Stomach (tissue), 9 donors: Measurements from ENCODE around the gene BCAS3. TPM values are rescaled to one million over a fixed set of nuclear protein-coding genes. Genes with fewer than 3 reads are reported as not detected.
A peak's percentile ranks its signal among the peaks of the same experiment; 100 is the strongest.

Source experiments
- DNase-seq, 2 donors: peaks; one replicate each; pipeline versions ENCODE4 v3.0.0 to v3.0.0-alpha.2; 2013 to 2019
- H3K27ac ChIP-seq, 5 donors: fragments of 200-600 bp in 4 of 5; sonication (generic) in 4 of 5; one replicate each; pipeline ENCODE4 v1.5.1; 2013 to 2019; ENCODE audit warnings: mild to moderate bottlenecking in 1 of 5, moderate library complexity in 1 of 5
- H3K27me3 ChIP-seq, 3 donors: fragments of 200-600 bp; sonication (generic); one replicate each; pipeline ENCODE4 v1.5.1; 2017 to 2019; ENCODE audit warnings: mixed run types in 1 of 3
- H3K36me3 ChIP-seq, 4 donors: fragments of 200-600 bp; sonication (generic); 1 replicate in 3 of 4; 2 replicates in 1 of 4; pipeline ENCODE4 v1.5.1; 2016 to 2019
- H3K4me1 ChIP-seq, 4 donors: fragments of 200-600 bp; sonication (generic); one replicate each; pipeline ENCODE4 v1.5.1; 2016 to 2019
- H3K4me3 ChIP-seq, 4 donors: fragments of 200-600 bp; sonication (generic) in 3 of 4; one replicate each; pipeline ENCODE4 v1.5.1; 2016 to 2019; ENCODE audit warnings: mild to moderate bottlenecking in 1 of 4
- H3K9me3 ChIP-seq, 4 donors: fragments of 200-600 bp; sonication (generic); one replicate each; pipeline ENCODE4 v1.5.1; 2016 to 2019
- CTCF ChIP-seq, 7 experiments: fragments of 450-650 bp in 4 of 7; fragments of 200-600 bp in 3 of 7; sonication (generic) in 3 of 7; IDR thresholded peaks; one replicate each; pipeline ENCODE4 v1.5.1; 2016 to 2019; ENCODE audit warnings: antibody characterized with exemption in 7 of 7, control low read depth in 2 of 7, mild to moderate bottlenecking in 1 of 7
- EP300 ChIP-seq: sonication (generic); formaldehyde crosslinking; IDR thresholded peaks from one replicate; pipeline ENCODE4 v1.6.1; 2017; ENCODE audit warnings: antibody characterized with exemption
- POLR2A ChIP-seq, 4 donors: fragments of 450-650 bp; IDR thresholded peaks; one replicate each; pipeline ENCODE4 v1.6.1; 2016; ENCODE audit warnings: antibody characterized with exemption in 4 of 4, control low read depth in 2 of 4, mild to moderate bottlenecking in 1 of 4, moderate library complexity in 1 of 4
- POLR2AphosphoS5 ChIP-seq, 3 donors: sonication (generic); formaldehyde crosslinking; IDR thresholded peaks; one replicate each; pipeline ENCODE4 v1.6.1; 2016; ENCODE audit warnings: antibody characterized with exemption in 3 of 3
- WGBS, 5 donors: extraction: QIAGEN DNeasy Blood & Tissue Kit in 3 of 5; methylation state at CpG; one replicate each; pipeline versions ENCODE4 v1.1.5 to v1.1.7; 2013 to 2018; 5-methylcytosine and 5-hydroxymethylcytosine counted together
- intact Hi-C: fragments of 100-400 bp; cut with DNase I; formaldehyde crosslinking; loops from one replicate; pipeline ENCODE4 v1.15.1; 2023; ENCODE audit warnings: low total_unique reads
- polyA plus RNA-seq, 3 donors: library from polyadenylated mRNA; stranded (reverse); fragments of 200-250 nt; gene quantifications; one replicate each; pipeline ENCODE4 v1.2.3, GENCODE V29; 2013
- total RNA-seq, 5 donors: library from RNA; depleted of rRNA; stranded (reverse); fragments of >200 nt; gene quantifications; one replicate each; pipeline versions ENCODE4 v1.1.0 to v1.2.3, GENCODE V29; 2014 to 2016
- donor health status: healthy with polysubstance abuse.
- donor health status: Bipolar disorder and iron deficiency.
- donor health status: healthy.

BCAS3 gene
- total and polyA plus RNA-seq, 8 donors = 4.9 to 150 (median 25.3) TPM

GRCh38 chr17:61416540-61417363, 739.1 kb downstream of the BCAS3 start:
- intact Hi-C loops = loop anchor here (10.0 kb wide), 1 partner anchor 418 kb away; no protein-coding TSS in a partner anchor
- H3K27me3 ChIP-seq = peaks cover 0 to 69% (median 20%) of the 10 kb centered on the region in 3 donors
- peak; percentile 74 to 93 for DNase-seq
- no peaks in the 10 kb centered on the region for H3K36me3 ChIP-seq
- TF ChIP-seq EP300 = no peak
- peak in 1 of 3 donors; percentile 54 for TF ChIP-seq POLR2AphosphoS5 (IDR thresholded peaks at IDR 0.05)
- no peak for TF ChIP-seq POLR2A (IDR thresholded peaks at IDR 0.05)
- TF ChIP-seq CTCF (IDR thresholded peaks at IDR 0.05) = peak in 5 of 7 experiments; percentile 24 to 95 (median 89)
- WGBS, 5 donors = 18 to 58% (median 22%) methylated on average over 7 to 43 of the region's 43 CpGs
- peak overlapping the region in 4 of 5 donors; percentile 25 to 68 (median 54) for H3K27ac ChIP-seq
- no peaks in the 10 kb centered on the region for H3K9me3 ChIP-seq
- peaks cover 12 to 41% (median 30%) of the 10 kb centered on the region in 4 donors for H3K4me1 ChIP-seq
- H3K4me3 ChIP-seq = peak overlapping the region in 3 of 4 donors; percentile 15 to 23 (median 19)

GRCh38 chr17:61418449-61418848, 740.8 kb downstream of the BCAS3 start:
- H3K36me3 ChIP-seq = no peaks in the 10 kb centered on the region
- no peak for TF ChIP-seq POLR2AphosphoS5 (IDR thresholded peaks at IDR 0.05)
- peaks cover 11 to 24% (median 15%) of the 10 kb centered on the region in 4 donors for H3K4me1 ChIP-seq
- no peak for DNase-seq
- no peaks in the 10 kb centered on the region for H3K9me3 ChIP-seq
- WGBS, 5 donors = 79 to 94% (median 89%) methylated on average over 2 of the region's 2 CpGs
- intact Hi-C loops = loop anchor here (10.0 kb wide), 1 partner anchor 416 kb away; no protein-coding TSS in a partner anchor
- H3K27ac ChIP-seq = no peak overlapping the region
- peaks cover 0 to 67% (median 23%) of the 10 kb centered on the region in 3 donors for H3K27me3 ChIP-seq
- H3K4me3 ChIP-seq = no peak overlapping the region

GRCh38 chr17:61419496-61420046, 741.9 kb downstream of the BCAS3 start:
- TF ChIP-seq POLR2A (IDR thresholded peaks at IDR 0.05) = no peak
- TF ChIP-seq CTCF (IDR thresholded peaks at IDR 0.05) = no peak
- TF ChIP-seq POLR2AphosphoS5 (IDR thresholded peaks at IDR 0.05) = no peak
- TF ChIP-seq EP300 = no peak
- Histone ChIP-seq H3K27me3 (peaks cover 0 to 67% (median 34%) of the 10 kb centered on the region in 3 donors), H3K9me3 (no peaks in the 10 kb centered on the region), H3K4me3 (no peak overlapping the region), H3K4me1 (peaks cover 7 to 13% (median 12%) of the 10 kb centered on the region in 4 donors), H3K36me3 (no peaks in the 10 kb centered on the region), H3K27ac (no peak overlapping the region)
- 56 to 82% (median 75%) methylated on average over 8 of the region's 8 CpGs for WGBS, 5 donors
- intact Hi-C loops = loop anchor here (10.0 kb wide), 2 partner anchors 135 to 415 kb away; no protein-coding TSS in a partner anchor
- DNase-seq = no peak

DNA sequence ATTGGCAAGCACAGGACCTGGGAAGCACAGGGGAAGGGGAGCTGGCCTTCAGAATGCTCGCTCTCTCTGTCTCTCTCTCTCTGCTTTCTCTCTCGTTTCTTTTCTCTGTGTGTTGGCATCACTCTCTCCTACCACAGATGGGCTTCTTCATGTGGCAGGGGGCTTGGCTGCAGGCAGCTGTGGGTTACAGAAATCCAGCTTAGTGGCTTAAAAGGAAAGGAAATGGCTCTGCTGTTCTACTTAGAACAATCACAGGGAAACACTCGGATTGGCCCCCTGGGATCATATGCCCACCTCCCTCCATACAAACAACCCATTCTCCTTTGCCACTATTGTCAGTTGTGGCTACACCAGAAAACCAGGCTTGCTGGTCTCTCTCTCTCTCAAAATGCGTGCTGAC, 742.4 kb downstream of the BCAS3 start:
- intact Hi-C loops = loop anchor here (10.0 kb wide), 1 partner anchor 135 kb away; no protein-coding TSS in a partner anchor
- Histone ChIP-seq H3K36me3 (no peaks in the 10 kb centered on the region), H3K4me1 (peaks cover 7 to 13% (median 12%) of the 10 kb centered on the region in 4 donors), H3K27ac (no peak overlapping the region), H3K27me3 (peaks cover 0 to 72% (median 34%) of the 10 kb centered on the region in 3 donors), H3K4me3 (no peak overlapping the region), H3K9me3 (no peaks in the 10 kb centered on the region)
- DNase-seq = no peak
- TF ChIP-seq EP300 (no peak), POLR2AphosphoS5 (IDR thresholded peaks at IDR 0.05) (no peak), POLR2A (IDR thresholded peaks at IDR 0.05) (no peak), CTCF (IDR thresholded peaks at IDR 0.05) (no peak)
- 45 to 63% (median 62%) methylated on average over 4 of the region's 4 CpGs for WGBS, 5 donors
